ENCODE results near the gene LPP. TPM values are rescaled to one million over a fixed set of nuclear protein-coding genes. Genes with fewer than 3 reads are reported as not detected.

The LPP gene
- total and polyA plus RNA-seq, 9 of the 15 experiments (the other 6 are each of a cell fraction or from before 2014, with no cell fraction given): 0.07 to 0.18 TPM; not detected in 7

- no peak for TF ChIP-seq GTF3C2 (IDR thresholded peaks at IDR 0.05; ENCODE audit: borderline replicate concordance, extremely low read depth, insufficient read length)
These were observed 537.0 kb downstream of the LPP start (continued) for GRCh38 chr3:188691004-188691403.

GRCh38 chr3:188691665-188692064, 537.7 kb downstream of the LPP start:
- H3K4me3 ChIP-seq: no peak overlapping the region
- H3K9me1 ChIP-seq (ENCODE audit: control insufficient read depth, insufficient read depth, low read length): no peaks in the 10 kb centered on the region
- no peaks in the 10 kb centered on the region for H3K9me3 ChIP-seq (replicated peaks; ENCODE audit: control insufficient read depth, insufficient read depth, low read depth, low read length)
- intact Hi-C loops (cut with micrococcal nuclease): no loop called here
- H3K79me2 ChIP-seq (ENCODE audit: control insufficient read depth, insufficient read depth, low read length): no peaks in the 10 kb centered on the region
- ATAC-seq (no peak), FAIRE-seq (no peak), DNase-seq (ENCODE audit: extremely low read depth in 1 of 4, low spot score in 3 of 4) (no peak)
- no TSS peak for BruUV-seq (replicated peaks)
- no peaks in the 10 kb centered on the region for H3K36me3 ChIP-seq (ENCODE audit: control insufficient read depth, insufficient read depth, low read length)
- WGBS (ENCODE audit: insufficient coverage, low coverage, missing lambda C conversion rate): 0% methylated on average over 1 of the region's 1 CpG
- H3K4me1 ChIP-seq (replicated peaks in 1 of 2; ENCODE audit: control insufficient read depth in 2 of 2, insufficient read depth in 2 of 2, low read length in 2 of 2): no peaks in the 10 kb centered on the region
- H3K9ac ChIP-seq (ENCODE audit: insufficient read depth in 1 of 2, low read depth in 2 of 2, low read length in 2 of 2): no peak overlapping the region
- no peak overlapping the region for H3K27ac ChIP-seq (ENCODE audit: extremely low read depth, low read depth, low read length)
- TF ChIP-seq MCM3 (IDR thresholded peaks at IDR 0.05) (no peak), MBD1 (CRISPR knock-in tag; IDR thresholded peaks at IDR 0.05) (no peak), E4F1 (CRISPR knock-in tag; IDR thresholded peaks at IDR 0.05; ENCODE audit: borderline replicate concordance) (no peak)
- no peaks in the 10 kb centered on the region for H3K27me3 ChIP-seq (ENCODE audit: control insufficient read depth in 2 of 2, insufficient read depth in 2 of 2, low read length in 2 of 2)
- H2AFZ ChIP-seq (ENCODE audit: low read depth, low read length): no peak overlapping the region
- H4K20me1 ChIP-seq (replicated peaks; ENCODE audit: control insufficient read depth, insufficient read depth, low read length): no peaks in the 10 kb centered on the region
- H3K4me2 ChIP-seq (ENCODE audit: insufficient read depth, low read length): no peak overlapping the region
- CTCF ChIA-PET (ENCODE audit: low intra/inter-chr PET ratio): no interaction called here
- in situ Hi-C loops (cut with MboI): no loop called here
- POLR2A ChIA-PET: no interaction called here

Measured in K562 (cell line).